DLD1 (cell line): ENCODE data around the gene ZFP64.
"Not testable (repeated sequence)": the region's sequence is repeated elsewhere in the genome, so short reads cannot be mapped to it uniquely, and the experiment has no call there.

Source experiments
- in situ Hi-C: cut with HindIII; loops from 2 replicates; pipeline ENCODE4 v1.10.0; 2017; ENCODE audit warnings: low sequenced_read_pairs

ZFP64 gene

DNA sequence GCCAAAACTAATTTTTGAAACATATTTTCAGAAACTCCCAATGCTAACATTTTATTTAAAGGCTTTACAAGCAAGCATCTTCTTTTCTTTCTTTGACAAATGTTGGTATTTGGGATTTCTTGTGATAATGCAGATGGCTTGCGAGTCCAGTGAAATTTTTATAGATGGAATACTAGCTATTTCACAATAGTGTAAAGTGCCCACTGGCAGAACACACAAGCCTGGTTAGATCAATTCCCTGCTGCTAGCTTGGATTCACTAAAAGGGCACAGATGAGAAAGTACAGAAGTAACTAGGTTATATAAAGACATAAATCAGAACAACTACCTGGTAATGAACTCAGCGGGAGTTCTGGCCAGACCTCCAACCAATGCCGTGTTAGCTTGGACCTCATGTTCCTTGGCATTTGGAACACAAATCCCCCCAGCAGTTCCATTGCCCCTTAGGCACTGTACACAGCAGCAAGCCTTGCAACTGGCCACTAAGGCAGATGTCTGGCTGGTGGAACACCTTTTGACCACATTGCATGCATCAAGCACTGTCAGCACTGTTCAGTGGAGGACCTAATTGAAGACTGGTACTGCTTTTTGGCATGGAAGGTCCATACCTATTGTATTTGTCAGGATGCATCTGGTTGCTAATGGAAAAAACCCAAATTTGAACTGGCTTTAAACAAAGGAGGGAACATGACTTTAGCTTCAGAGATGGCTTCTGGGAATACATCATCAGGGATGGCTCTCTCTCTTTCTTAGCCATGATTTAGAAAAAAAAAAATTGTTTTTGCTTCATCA lies 15.6 kb upstream of the ZFP64 start:
- in situ Hi-C loops, result no loop called here

DNA sequence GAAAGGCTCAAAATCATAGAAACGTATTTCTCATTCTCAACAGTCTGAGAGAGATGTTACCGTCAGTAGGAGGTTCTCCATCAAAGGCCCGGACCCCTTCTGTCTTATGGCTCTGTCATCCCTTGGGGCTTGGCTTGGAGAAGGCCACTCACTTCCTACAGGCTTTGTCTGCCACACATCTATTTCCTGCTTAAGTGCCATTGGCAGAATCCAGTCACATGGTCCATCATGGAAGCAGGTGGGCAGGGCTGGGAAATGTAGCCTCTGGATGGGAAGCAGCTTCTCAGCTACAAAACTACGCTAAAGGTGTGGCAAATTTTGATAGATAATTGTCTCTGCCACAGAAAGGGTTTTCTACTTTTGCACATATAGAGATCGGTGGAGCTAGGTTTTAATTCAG lies 12.6 kb upstream of the ZFP64 start:
- in situ Hi-C loops, result no loop called here

DNA sequence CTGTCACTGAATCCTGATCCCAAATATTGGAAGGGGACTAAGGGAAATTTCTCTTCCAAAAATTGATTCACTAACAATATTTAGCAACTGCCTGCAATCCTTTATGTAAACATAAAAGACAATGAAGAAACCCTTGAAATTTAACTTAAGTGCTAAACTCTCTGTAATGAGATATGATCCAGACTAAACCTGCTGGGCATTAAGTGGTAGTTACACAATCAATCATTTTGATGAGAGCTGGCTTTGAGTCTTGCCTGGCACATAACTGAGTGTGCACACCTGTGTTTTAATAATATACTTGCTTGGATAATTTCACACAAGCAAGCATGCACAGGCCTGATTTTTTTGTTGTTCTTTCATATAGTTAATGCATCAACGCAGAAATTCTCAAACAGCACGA lies 9.8 kb upstream of the ZFP64 start:
- in situ Hi-C loops, result no loop called here

DNA sequence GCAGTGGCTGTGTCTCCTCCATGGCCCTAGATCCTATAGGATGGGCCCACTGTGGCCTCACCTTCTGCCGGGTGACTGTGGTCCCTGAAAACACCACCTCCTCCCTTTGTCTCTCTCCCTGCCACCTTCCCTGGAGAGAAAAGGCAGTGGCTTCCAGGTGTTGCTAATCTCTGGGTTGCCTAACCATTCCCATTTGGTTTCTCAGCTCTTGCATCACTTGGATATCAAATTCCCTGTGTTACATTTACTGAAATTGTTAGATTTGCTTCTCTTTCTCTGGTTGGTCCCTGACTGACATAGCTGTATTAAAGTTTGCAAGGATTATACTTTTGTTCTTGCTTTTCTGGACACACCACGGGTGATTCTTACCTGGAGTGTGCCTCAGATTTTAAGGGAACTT lies 9.3 kb upstream of the ZFP64 start:
- in situ Hi-C loops, result no loop called here

DNA sequence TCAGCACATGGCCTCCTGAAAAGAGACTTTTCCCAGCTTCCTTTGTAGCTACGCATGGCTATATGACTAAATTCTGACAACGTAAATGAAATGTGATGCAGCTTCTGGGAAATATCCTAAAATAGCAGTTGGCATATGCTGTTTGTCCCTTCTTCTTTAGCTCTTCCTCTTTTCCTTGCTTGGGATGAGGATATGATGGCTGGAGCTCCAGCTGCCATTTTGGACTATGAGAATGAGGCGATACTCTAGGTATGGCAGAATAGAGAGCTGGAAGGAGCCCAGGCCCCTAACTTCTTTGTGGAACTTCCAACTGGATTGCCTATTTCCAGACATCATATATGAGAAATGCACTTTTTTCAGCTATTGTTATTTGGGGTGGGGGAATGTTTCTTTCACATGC lies 5.3 kb upstream of the ZFP64 start:
- in situ Hi-C loops, result no loop called here

DNA sequence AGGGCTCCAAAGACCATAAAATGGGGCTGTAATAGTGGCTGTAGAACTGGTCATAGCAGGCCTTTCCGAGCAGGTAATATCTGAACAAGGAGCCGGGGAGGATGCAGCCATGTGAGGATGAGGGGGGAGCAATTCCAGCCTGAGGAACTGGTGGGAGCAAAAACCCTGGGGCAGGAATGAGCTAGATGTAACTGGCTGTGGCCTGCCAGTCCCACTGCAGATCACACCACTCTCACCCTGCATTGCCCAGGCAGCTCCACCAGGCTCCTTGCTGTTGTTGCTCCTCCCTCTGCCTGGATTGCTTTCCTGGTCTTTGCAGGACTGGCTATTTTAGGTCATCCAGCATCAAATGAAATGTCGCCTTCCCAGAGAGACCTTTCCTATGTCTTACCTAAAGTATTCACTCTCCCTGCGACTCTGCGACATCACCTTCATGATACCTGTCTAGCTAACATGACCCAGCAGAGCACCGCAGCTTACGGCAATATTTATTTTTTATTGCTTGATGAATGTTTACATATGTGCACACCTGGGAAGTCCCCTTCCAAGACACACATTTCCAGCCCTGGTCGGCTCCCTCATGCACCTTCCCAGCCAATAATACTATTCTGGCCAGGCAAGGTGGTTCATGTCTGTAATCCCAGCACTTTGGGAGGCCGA lies 2.4 kb upstream of the ZFP64 start:
- in situ Hi-C loops, result no loop called here

DNA sequence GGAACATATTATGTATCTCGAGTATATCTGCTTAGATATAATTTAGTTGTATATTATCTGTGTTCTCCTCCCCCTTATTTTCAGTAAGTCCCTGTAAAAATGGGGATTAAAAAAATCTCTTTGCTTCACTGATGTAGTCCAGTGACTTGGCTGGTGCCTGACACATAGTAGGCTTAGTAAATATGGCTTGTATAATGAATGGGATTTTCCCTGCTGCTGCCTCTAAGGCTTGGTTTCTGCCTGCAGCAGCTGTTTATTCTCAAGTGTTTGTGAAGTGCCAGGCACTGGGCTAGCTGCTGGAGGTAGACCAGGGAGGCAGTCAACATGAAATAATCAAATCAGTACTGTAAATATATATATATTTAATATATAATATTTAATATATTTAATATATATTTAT lies 1.6 kb upstream of the ZFP64 start:
- in situ Hi-C loops, result no loop called here

DNA sequence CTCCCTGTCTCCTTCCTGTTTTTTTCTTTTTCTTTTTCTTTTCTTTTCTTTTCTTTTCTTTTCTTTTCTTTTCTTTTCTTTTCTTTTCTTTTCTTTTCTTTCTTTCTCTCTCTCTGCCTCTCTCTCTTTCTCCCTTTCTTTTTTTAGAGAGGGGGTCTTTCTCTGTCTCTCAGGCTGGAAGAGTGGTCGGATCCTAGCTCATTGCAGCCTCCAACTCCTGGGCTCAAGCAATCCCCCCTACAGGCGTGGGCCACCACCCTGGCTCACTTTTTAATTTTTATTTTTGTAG lies 1.1 kb upstream of the ZFP64 start:
- in situ Hi-C loops, result not testable (repeated sequence)

DNA sequence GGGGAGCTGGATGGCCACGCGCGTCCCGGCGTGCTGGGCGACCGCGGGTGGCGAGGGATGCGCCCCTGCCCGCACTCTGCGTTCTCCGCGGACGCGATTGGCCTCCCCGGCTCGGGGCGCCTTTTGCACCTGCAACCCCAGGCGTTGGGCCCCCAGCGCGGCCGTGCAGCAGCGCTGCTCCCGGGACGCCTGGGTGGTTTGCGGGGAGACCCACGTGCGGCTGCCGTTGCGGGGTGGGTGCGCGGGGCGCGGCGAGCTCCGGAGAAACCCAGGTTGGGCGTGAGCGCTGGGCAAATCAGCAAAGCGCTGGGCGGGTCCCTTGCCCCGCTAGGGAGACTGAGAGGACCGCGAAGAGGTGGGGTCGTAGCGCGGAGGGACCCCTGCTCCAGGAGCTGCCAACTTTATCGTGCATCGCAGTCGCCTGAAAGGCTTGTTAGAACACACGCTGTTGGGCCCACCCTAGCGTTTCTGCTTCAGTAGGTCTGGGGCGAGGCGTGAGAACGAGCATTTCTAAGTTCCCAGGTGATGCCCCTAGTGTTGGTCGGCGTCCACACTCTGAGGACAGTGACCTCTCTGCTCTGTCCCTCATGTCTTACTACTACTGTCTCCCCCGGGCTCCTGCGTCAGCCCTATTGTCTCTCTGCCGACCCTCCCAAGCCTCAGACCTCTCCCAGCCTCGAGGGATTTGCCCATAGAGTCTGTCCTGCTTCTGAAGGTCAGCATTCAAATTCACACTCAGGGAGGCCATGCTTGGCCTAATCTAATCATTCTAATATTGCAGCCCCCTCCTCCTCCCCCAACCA lies 538 bp upstream of the ZFP64 start:
- in situ Hi-C loops, result no loop called here

DNA sequence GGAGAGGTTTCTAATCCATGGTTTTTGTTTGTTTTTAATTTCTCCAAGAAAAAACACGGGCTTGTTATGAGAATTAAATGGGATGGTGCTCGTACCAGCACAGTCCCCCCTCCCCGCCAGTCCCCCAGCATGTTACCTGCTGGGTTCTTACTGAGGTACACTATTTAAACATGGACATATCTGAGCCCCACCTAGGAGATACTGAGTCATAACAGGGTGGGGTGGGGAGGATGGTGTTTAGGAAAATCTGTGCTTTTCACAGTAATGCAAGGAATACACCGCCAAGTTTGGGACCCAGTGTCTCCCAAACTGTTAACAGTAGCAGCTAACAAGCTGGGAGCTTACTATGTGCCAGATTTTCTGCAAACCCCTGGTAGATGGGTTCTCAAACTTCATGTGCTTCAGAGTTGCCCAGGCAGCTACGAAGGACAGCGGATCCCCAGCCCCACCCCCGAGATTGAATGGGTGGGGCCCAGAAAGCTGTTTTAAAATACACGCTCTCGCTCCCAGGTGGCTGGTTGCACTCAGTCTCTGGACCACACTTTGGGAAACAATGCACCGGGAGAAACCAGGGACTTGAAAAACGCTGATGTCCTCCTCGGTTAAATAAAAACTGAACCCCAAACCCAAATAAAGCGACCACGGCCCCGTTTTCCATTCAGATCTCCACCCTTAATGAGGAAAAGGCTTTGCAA lies 995 bp downstream of the ZFP64 start:
- in situ Hi-C loops, result no loop called here

DNA sequence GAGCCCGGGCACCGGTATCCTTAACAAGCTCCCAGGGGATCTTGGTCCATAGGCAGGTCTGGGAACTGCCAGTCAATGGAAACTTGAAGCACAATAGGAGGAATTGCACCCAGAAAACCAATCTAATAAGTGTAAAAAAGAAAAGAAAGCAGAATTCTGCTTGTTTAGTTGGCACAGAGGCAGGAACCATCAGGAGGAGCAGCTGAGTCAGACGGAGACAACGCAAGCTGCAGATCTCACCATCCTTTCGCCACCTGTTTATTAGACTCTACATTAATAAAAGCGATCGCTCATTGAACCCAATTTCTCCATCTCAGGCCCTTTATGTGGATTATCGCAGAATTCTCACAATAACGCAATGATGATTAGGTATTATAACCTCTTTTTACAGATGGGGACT lies 9.8 kb downstream of the ZFP64 start:
- in situ Hi-C loops, result no loop called here

DNA sequence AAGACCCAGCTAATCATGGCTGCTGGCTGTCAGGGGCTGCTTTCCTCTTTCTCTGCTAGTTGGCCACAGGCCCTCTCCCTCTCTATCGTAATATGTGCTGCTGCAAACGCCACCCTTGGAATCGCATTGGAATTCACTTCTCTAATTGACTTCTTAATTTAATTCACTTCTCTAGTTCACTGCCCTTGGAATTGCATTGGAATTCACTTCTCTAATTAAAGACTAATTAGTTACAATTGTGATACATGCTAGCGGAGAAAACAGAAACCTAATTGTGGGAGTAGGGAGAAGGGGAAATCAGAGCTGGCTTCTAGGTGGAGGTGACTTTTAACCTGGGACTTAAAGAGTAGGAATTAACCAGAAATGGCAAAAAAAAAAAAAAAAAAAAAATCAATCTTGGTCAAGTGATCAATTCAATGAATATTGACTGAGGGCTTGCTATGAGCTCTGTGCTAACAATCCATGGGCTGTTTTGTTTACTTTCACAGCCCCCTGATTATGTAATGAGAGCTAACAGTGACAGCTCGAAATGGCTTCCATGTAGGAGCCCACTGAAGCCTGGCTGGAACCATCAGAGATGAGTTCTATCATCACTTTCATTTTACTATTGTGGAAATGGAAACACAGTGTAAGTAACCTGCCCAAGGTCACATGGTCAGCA lies 11.3 kb downstream of the ZFP64 start:
- in situ Hi-C loops, result no loop called here

DNA sequence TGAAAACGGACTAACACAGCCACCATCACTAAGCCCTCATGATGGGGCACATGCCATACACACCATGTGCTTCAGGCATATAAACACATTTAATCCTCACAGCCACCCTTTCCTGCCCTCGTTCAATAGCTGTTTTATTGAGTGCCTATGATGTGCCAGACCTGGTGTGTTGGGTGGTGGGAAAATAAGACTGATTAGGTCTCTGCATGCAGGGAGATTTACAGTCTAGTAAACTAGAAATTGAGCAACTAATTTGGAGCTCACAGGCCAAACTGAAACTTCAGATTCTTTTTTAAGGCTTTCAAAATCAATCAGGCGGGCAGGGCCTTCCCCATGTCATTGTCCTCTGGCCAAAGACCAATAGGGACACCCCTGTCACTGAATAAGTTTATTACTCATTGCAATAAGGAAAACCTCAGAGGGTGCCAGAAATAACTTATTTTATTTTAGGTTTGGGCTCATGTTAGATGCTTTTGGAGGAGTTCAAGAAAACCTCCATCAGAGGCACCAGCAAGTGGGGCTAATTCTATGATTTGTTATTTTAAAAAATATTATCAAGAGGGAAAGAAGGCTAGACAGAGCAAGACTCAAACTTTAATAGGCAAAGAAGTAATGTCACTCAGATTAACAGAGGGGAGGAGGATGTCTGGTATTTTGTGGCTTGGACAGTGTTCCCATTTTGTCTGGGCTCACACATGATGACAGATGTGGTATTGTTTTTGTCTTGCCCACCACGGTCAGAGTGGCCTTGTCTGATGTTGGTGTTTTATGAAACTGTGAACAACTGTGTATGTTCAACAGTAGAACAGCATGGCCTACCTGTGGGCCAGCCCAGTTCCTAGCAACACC lies 12.0 kb downstream of the ZFP64 start:
- in situ Hi-C loops, result no loop called here

DNA sequence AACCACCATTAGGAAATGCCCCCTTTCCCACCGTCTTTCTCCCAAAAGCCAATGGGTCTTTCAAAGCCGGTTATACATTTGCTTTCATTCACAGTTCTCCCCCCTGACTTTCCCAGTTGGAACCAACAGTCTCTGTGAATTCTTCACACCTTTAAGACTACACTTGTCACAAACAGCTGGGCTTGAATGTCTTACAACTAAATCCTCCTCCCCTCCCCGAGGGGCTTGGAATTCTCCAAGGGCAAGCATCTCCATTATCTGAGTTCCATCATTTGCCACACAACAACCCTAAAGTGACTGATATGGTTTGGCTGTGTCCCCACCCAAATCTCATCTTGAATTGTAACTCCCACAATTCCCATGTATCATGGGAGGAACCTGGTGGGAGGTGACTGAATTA lies 12.9 kb downstream of the ZFP64 start:
- in situ Hi-C loops, result no loop called here

DNA sequence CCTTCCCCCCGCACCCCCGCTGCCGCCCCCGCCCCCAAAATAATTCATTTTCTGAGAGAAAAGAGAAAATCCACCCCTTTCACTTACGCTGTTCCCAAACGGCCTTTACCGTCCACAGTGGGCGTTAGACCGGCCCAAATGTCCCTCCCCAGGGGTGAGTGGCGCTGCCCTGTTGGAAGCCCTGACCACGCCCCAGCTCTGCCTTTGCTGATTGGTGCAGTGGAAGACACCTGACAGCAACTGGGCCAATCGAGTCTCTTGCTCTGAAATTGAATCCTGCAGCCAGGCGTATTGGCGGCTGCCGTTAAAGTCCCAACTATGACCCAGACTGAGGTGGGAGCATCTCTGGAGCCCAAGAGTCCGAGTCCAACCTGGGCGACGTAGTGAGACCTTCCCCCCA lies 15.7 kb downstream of the ZFP64 start:
- in situ Hi-C loops, result no loop called here

DNA sequence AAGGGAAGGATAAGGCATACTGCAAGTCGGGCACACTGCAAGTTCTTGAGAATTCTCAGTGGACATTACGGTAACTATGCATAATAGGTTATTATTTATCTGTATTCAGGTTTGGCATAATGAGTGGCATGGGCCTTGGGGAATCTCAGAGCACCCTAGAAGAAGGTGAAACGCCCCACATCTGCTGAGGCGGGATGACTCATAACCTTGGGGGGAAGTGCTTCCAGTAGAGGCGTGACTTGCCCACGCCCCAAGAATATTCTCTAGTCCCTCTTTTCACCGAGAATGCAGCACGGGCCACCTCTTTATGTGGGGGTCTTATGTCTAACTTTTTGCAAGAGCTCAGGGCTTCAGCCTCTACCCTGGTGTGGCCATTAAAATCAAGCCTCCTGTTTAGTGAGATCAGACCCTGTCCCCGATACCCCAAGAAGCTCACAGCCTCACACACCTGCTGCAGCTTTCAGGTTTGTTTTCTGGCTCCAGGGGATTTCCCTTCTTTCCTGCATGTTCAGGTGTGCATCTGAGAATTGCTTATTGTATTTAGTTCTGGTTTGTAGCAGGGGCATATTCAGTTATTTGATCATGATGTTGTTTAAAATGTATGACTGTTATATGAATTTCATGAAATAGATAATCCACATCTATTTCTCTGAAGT lies 19.1 kb downstream of the ZFP64 start:
- in situ Hi-C loops, result no loop called here

DNA sequence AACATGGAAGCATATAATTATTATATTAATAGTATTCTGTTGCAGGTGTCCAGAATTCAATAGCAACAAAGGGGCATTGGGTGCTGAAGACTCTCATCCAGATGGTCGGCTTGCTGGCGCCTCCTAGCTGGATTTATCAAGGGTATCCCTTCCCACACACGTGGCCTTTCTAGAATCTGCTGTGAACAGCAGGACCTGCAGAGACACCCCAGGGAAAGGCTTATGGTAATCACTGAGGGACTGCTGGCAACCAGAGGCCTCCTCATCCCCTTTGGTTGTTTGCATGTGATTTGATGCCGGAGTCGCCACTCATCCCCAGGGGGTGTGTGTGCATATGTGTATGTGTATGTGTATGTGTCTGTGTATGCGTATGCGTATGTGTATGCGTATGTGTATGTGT lies 20.6 kb downstream of the ZFP64 start:
- in situ Hi-C loops, result no loop called here

DNA sequence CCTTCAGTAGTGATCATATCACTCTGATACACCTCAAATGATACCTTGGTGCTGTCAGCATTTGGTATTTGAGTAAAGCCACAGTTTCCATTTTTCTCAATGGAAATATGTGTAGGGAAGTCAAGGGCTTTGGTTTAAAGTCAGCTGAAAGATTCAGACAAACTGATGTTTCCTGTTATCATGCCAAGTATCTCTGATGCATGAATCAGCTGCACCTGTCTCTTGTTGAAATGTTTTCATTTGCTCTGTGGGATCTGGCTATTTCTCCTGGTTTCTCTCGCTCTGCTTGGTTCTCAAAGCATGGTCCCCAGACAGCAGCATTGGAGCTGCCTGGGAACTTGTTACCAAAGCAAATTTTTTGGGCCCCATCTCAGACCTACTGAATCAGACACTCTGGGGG lies 23.5 kb downstream of the ZFP64 start:
- in situ Hi-C loops, result no loop called here

DNA sequence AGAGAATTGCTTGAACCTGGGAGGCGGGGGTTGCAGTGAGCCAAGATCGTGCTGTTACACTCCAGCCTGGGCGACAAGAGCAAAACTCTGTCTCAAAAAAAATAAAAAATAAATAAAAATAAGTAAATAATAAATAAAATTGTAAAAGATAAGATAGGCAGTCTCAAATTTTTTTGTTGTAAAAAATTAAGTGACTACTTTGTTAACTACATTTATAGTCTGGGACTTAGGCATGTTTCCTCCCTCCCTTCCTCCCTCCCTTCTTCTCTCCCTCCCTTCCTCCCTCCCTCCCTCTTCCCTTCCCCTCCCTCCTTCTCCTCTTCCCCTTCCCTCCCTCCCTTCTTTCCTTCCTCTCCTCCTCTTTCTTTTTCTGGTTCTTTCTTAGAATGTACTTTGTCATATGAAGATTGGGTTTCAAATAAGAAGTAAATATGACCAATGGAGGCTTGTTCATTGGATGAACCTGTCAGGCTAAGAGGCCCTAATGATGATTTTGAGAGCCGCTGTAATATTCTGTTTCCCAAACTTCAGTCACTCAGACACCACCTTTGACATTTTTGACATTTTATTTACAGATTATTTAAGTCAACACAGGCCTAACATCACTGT lies 24.2 kb downstream of the ZFP64 start:
- in situ Hi-C loops, result no loop called here
